Gastrocnemius medialis (tissue), 4 donors: ENCODE results near the gene TMPRSS2. TPM values are rescaled to one million over a fixed set of nuclear protein-coding genes. Genes with fewer than 3 reads are reported as not detected.

Source experiments
- ATAC-seq, 2 donors: fragments of 150-250 bp; one replicate each; pipeline ENCODE4 v1.9.1; 2016
- DNase-seq, 2 donors: peaks; one replicate each; pipeline ENCODE4 v3.0.0-alpha.2; 2019
- H3K27ac ChIP-seq, 4 donors: fragments of 200-600 bp; sonication (generic); 1 replicate in 1 of 4; 2 replicates in 3 of 4; pipeline ENCODE4 v1.5.1; 2016 to 2018; ENCODE audit warnings: mild to moderate bottlenecking in 2 of 4, moderate library complexity in 1 of 4
- H3K27me3 ChIP-seq, 3 donors: fragments of 200-600 bp; sonication (generic) in 2 of 3; 1 replicate in 1 of 3; 2 replicates in 2 of 3; pipeline versions ENCODE4 v1.5.1 to v1.6.0; 2016 to 2019; ENCODE audit warnings: mild to moderate bottlenecking in 1 of 3, moderate library complexity in 1 of 3
- H3K36me3 ChIP-seq, 2 donors: fragments of 200-600 bp; sonication (generic) in 1 of 2; one replicate each; pipeline ENCODE4 v1.5.1; 2017 to 2018
- H3K4me1 ChIP-seq, 2 donors: fragments of 200-600 bp; sonication (generic) in 1 of 2; one replicate each; pipeline ENCODE4 v1.5.1; 2016 to 2017; ENCODE audit warnings: mild to moderate bottlenecking in 2 of 2
- H3K4me3 ChIP-seq, 4 donors: fragments of 200-600 bp; sonication (generic) in 3 of 4; 1 replicate in 1 of 4; 2 replicates in 3 of 4; pipeline ENCODE4 v1.5.1; 2016 to 2019; ENCODE audit warnings: mild to moderate bottlenecking in 2 of 4
- H3K9me3 ChIP-seq, 3 donors: fragments of 200-600 bp; sonication (generic) in 2 of 3; 1 replicate in 1 of 3; 2 replicates in 2 of 3; pipeline ENCODE4 v1.5.1; 2016 to 2019
- CTCF ChIP-seq, 5 experiments: fragments of 450-650 bp in 3 of 5; fragments of 200-600 bp in 2 of 5; sonication (generic) in 2 of 5; IDR thresholded peaks in 4 of 5; conservative IDR thresholded peaks in 1 of 5; 1 replicate in 4 of 5; 2 replicates in 1 of 5; pipeline ENCODE4 v1.5.1; 2016 to 2019; ENCODE audit warnings: antibody characterized with exemption in 5 of 5, mild to moderate bottlenecking in 3 of 5, moderate library complexity in 3 of 5
- POLR2A ChIP-seq, 2 donors: fragments of 450-650 bp; IDR thresholded peaks; one replicate each; pipeline ENCODE4 v1.6.1; 2017; ENCODE audit warnings: antibody characterized with exemption in 2 of 2, mild to moderate bottlenecking in 2 of 2, moderate library complexity in 2 of 2
- in situ Hi-C, 4 donors: fragments of 200-750 bp; cut with MboI; loops; one replicate each; pipeline versions ENCODE4 v1.15.0 to v1.8.0; 2017; ENCODE audit warnings: low sequenced_read_pairs in 4 of 4
- intact Hi-C: fragments of 100-400 bp; cut with DNase I; formaldehyde crosslinking; loops from one replicate; pipeline ENCODE4 v1.15.1; 2023; ENCODE audit warnings: low total_unique reads
- total RNA-seq, 4 donors: library from RNA; depleted of rRNA; stranded (reverse); fragments of >200 nt; gene quantifications; one replicate each; pipeline versions ENCODE4 v1.1.0 to v1.2.3, GENCODE V29; 2016

The TMPRSS2 gene
- total RNA-seq, 4 donors from 2014 or later, result 0.09 to 1.2 TPM; not detected in 2

DNA sequence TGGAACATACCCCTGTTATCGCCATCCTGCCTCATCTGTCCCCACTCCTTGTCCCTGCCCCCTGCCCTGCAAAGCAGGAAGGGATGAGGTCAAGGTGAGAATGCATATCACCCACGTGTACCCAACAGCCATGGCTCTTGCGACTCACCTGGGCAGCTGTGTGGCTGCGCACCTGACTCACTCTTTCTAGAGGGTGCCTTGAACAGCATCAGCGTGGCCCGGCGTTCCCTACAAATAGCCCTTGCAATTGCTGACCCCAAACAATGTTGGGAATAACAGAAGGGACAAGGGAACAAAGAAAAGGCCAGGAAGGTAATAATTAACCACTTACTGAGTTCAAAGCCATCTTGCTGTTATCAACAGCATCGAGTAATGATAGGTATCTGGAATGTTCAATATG is 10.2 kb downstream of the TMPRSS2 start:
- in situ Hi-C loops, result loop anchor here in 1 of 4 donors (25.0 kb wide), 1 partner anchor 90 kb away; no protein-coding TSS in a partner anchor
- TF ChIP-seq CTCF (IDR thresholded peaks at IDR 0.05 in 4 of 5, conservative IDR thresholded peaks at IDR 0.05 in 1 of 5), result no peak
- TF ChIP-seq POLR2A (IDR thresholded peaks at IDR 0.05), result no peak
- no peaks in the 10 kb centered on the region for H3K9me3 ChIP-seq
- intact Hi-C loops, result no loop called here
- peaks cover 6 to 13% (median 8%) of the 10 kb centered on the region in 3 donors for H3K27me3 ChIP-seq
- no peak for ATAC-seq
- H3K36me3 ChIP-seq, result no peaks in the 10 kb centered on the region
- H3K27ac ChIP-seq, result no peak overlapping the region
- no peak overlapping the region for H3K4me3 ChIP-seq
- no peaks in the 10 kb centered on the region for H3K4me1 ChIP-seq
- DNase-seq, result no peak

DNA sequence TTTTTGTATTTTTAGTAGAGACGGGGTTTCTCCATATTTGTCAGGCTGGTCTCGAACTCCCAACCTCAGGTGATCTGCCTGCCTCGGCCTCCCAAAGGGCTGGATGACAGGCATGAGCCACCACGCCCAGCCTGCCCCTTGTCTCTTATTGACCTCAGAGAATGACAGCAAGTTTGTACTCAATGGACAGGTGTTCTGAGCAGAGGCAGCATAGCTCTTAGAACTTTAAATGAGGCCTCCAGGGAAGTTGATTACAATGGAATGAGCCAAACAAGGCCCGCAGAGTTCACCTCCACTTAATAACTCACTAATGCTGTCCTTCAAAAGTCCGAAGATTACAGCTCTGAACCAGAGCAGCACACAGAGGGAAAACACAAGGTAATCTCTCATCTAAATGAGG is 10.9 kb downstream of the TMPRSS2 start:
- Histone ChIP-seq H3K9me3 (no peaks in the 10 kb centered on the region), H3K4me3 (no peak overlapping the region), H3K4me1 (no peaks in the 10 kb centered on the region), H3K27ac (no peak overlapping the region), H3K27me3 (peaks cover 6 to 13% (median 8%) of the 10 kb centered on the region in 3 donors), H3K36me3 (no peaks in the 10 kb centered on the region)
- intact Hi-C loops, result no loop called here
- ATAC-seq, result no peak
- in situ Hi-C loops, result loop anchor here in 1 of 4 donors (25.0 kb wide), 1 partner anchor 90 kb away; no protein-coding TSS in a partner anchor
- TF ChIP-seq CTCF (IDR thresholded peaks at IDR 0.05 in 4 of 5, conservative IDR thresholded peaks at IDR 0.05 in 1 of 5), result no peak
- TF ChIP-seq POLR2A (IDR thresholded peaks at IDR 0.05), result no peak
- DNase-seq, result no peak

DNA sequence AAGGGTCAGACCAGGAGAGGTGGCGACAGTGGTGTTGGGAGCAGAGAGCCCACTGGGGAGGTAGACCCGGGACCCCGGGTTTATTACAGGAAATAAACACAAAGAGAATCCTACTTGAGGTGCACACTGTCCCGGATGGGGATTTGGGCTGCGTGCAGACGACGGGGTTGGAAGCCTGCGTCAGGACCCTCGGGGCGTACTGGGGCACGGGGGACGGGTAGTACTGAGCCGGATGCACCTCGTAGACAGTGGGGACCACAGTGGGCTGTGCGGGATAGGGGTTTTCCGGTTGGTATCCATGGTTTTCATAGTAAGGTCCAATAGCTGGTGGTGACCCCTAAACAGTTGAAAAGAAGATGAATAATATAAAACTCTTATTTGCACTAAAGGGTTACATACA is 13.7 kb downstream of the TMPRSS2 start:
- intact Hi-C loops (no loop called here), in situ Hi-C loops (loop anchor here in 1 of 4 donors (25.0 kb wide), 1 partner anchor 93 kb away; no protein-coding TSS in a partner anchor)
- Histone ChIP-seq H3K4me3 (no peak overlapping the region), H3K27ac (no peak overlapping the region), H3K36me3 (no peaks in the 10 kb centered on the region), H3K9me3 (no peaks in the 10 kb centered on the region), H3K27me3 (peaks cover 0 to 2% (median 2%) of the 10 kb centered on the region in 3 donors), H3K4me1 (no peaks in the 10 kb centered on the region)
- no peak for DNase-seq
- no peak for ATAC-seq
- TF ChIP-seq CTCF (IDR thresholded peaks at IDR 0.05 in 4 of 5, conservative IDR thresholded peaks at IDR 0.05 in 1 of 5) (no peak), POLR2A (IDR thresholded peaks at IDR 0.05) (no peak)

DNA sequence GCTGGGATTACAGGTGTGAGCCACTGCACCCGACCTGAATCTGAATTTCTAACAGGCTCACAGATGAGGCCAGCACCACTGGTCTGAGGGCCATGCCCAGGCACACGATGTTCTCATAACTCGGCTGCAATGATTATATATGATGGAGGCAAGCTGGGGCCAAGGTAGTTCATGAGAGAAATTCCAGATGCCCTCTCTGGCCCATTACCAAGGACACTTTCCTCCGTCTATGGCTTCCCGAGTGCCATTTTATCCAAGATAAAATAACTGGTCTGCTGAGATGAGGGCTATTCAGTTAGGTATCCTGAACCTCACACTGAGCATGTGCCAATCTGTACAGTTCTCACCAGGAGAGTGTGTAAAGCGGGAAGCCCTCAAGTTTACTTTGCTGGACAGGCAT is 16.5 kb downstream of the TMPRSS2 start:
- DNase-seq, result no peak
- Histone ChIP-seq H3K4me1 (no peaks in the 10 kb centered on the region), H3K27ac (no peak overlapping the region), H3K36me3 (no peaks in the 10 kb centered on the region), H3K27me3 (peaks cover 0 to 2% (median 0%) of the 10 kb centered on the region in 3 donors), H3K4me3 (no peak overlapping the region), H3K9me3 (no peaks in the 10 kb centered on the region)
- in situ Hi-C loops, result loop anchor here in 1 of 4 donors (25.0 kb wide), 1 partner anchor 96 kb away; no protein-coding TSS in a partner anchor
- TF ChIP-seq CTCF (IDR thresholded peaks at IDR 0.05 in 4 of 5, conservative IDR thresholded peaks at IDR 0.05 in 1 of 5), result no peak
- no peak for TF ChIP-seq POLR2A (IDR thresholded peaks at IDR 0.05)
- intact Hi-C loops, result no loop called here
- no peak for ATAC-seq

DNA sequence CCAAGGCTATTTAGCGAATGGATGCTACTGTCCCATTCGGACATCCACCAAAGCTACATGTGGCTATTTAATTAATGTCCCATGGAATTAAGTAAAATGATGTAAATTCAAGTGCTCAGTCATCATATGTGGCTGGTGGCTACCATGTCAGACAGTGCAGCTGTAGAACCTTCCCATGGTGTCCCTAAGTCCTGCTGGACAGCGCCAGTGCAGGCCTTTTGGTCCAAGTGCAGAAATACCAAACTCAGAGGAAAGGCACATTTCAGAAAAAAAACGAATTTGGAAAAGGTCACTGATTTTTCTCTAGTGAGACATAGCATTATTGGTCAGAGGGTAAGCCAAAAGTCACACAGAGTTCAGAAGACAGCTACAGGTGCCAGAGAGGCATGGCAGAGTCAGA is 17.6 kb downstream of the TMPRSS2 start:
- no peak for ATAC-seq
- H3K36me3 ChIP-seq, result no peaks in the 10 kb centered on the region
- in situ Hi-C loops, result loop anchor here in 1 of 4 donors (25.0 kb wide), 1 partner anchor 97 kb away; no protein-coding TSS in a partner anchor

More for the DNA sequence above, 17.6 kb downstream of the TMPRSS2 start:
- Histone ChIP-seq H3K27me3 (peaks cover 0 to 2% (median 0%) of the 10 kb centered on the region in 3 donors), H3K27ac (no peak overlapping the region), H3K4me3 (no peak overlapping the region), H3K9me3 (no peaks in the 10 kb centered on the region), H3K4me1 (no peaks in the 10 kb centered on the region)
- DNase-seq, result no peak
- TF ChIP-seq POLR2A (IDR thresholded peaks at IDR 0.05), result no peak
- intact Hi-C loops, result no loop called here
